Measurements from ENCODE around the gene INSYN2B. TPM values are rescaled to one million over a fixed set of nuclear protein-coding genes. Genes with fewer than 3 reads are reported as not detected.

Gene INSYN2B
- total and polyA plus RNA-seq, 2 of the 4 experiments (the other 2 are of a cell fraction) = 9.1 to 33.5 TPM

DNA sequence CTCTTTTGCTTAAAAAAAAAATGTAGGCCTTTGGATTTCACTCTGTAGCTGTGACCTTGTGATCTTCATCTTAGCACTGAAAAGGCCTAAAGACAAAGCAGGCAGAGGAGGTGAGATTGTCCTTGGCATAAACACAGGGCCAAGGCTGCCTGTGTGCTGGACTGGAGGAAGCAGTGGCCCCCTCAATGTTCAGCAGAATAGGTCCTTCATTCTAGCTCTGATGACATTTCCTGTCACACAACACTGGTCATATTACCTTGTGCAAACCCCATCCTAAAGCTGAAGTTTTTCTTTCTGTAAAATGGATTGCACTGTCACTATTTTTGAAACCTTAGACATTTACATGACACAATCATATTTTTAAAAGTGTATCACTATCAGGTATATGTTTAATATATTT, 147.4 kb downstream of the INSYN2B start:
- Histone ChIP-seq H3K14ac (replicated peaks; ENCODE audit: low read depth, low read length) (no peak overlapping the region), H3K4me3 (ENCODE audit: insufficient read depth, low read depth, low read length) (no peak overlapping the region), H4K8ac (ENCODE audit: low read depth in 2 of 2, low read length in 2 of 2) (0 out of 4 replicates have a peak overlapping the region, but pooled peaks of 1 of the 2 experiments have one; percentile 33), H2AFZ (replicated peaks; ENCODE audit: low read length, poor library complexity) (no peak overlapping the region), H3K4me1 (ENCODE audit: control insufficient read depth, insufficient read depth, low read length) (no peaks in the 10 kb centered on the region; the same call in 1 of the 2 replicates), H3K18ac (ENCODE audit: low read depth, low read length) (no peak overlapping the region), H3K79me1 (ENCODE audit: low read depth in 1 of 2, low read length in 2 of 2) (no peaks in the 10 kb centered on the region), H3K4me2 (ENCODE audit: low read depth, low read length) (no peak overlapping the region), H2BK15ac (ENCODE audit: low read depth, low read length) (no peak overlapping the region), H3K36me3 (ENCODE audit: control insufficient read depth, insufficient read depth, low read length) (no peaks in the 10 kb centered on the region), H3K27ac (ENCODE audit: insufficient read depth, low read length) (no peak overlapping the region), H4K20me1 (ENCODE audit: insufficient read depth, low read length) (no peaks in the 10 kb centered on the region), H3K9ac (ENCODE audit: low read depth, low read length) (no peak overlapping the region), H2BK20ac (ENCODE audit: low read depth, low read length) (no peak overlapping the region), H3K9me3 (ENCODE audit: control insufficient read depth, insufficient read depth, low read length) (no peaks in the 10 kb centered on the region), H4K91ac (ENCODE audit: insufficient read depth, low read depth, low read length) (no peak overlapping the region), H4K5ac (ENCODE audit: low read depth, low read length) (no peak overlapping the region), H3K4ac (ENCODE audit: low read depth, low read length) (no peak overlapping the region), H3K9me1 (ENCODE audit: insufficient read depth, low read length) (peaks cover 3% of the 10 kb centered on the region), H3K56ac (ENCODE audit: extremely low read depth, insufficient read depth, low read length) (no peak overlapping the region), H2AK9ac (replicated peaks; ENCODE audit: low read depth, low read length, poor library complexity) (no peak overlapping the region), H2BK120ac (ENCODE audit: low read depth, low read length) (no peak overlapping the region), H3K23ac (ENCODE audit: low read depth, low read length) (no peak overlapping the region), H3K27me3 (ENCODE audit: control insufficient read depth, insufficient read depth, low read length) (no peaks in the 10 kb centered on the region), H2BK5ac (ENCODE audit: low read depth, low read length, poor library complexity, severe bottlenecking) (no peak overlapping the region), H2AK5ac (ENCODE audit: low read depth, low read length) (no peak overlapping the region)
- ChIA-PET CTCF (no interaction called here), POLR2A (ENCODE audit: unreplicated experiment) (no interaction called here)
- no TSS peak for BruUV-seq (replicated peaks)
- in situ Hi-C loops (cut with MboI; ENCODE audit: low sequenced_read_pairs) = no loop called here
- dilution Hi-C loops (cut with HindIII; ENCODE audit: low sequenced_read_pairs, unreplicated experiment) = no loop called here
- no peak for ATAC-seq (ENCODE audit: low read depth)
- TF ChIP-seq CEBPB (IDR thresholded peaks at IDR 0.05; ENCODE audit: low read depth, low read length) = no peak
- no peak for TF ChIP-seq POLR2A (IDR thresholded peaks at IDR 0.05; ENCODE audit: low read depth, low read length)
- no peak for TF ChIP-seq FOS (IDR thresholded peaks at IDR 0.05; ENCODE audit: low read depth, low read length)
- no peak for TF ChIP-seq RFX5 (IDR thresholded peaks at IDR 0.05; ENCODE audit: low read depth, low read length)
- TF ChIP-seq, protein P1, sequence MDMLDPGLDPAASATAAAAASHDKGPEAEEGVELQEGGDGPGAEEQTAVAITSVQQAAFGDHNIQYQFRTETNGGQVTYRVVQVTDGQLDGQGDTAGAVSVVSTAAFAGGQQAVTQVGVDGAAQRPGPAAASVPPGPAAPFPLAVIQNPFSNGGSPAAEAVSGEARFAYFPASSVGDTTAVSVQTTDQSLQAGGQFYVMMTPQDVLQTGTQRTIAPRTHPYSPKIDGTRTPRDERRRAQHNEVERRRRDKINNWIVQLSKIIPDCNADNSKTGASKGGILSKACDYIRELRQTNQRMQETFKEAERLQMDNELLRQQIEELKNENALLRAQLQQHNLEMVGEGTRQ (IDR thresholded peaks at IDR 0.05; ENCODE audit: low read depth, low read length) = no peak
- TF ChIP-seq CHD1 (IDR thresholded peaks at IDR 0.05; ENCODE audit: low read depth, low read length) = no peak
- TF ChIP-seq RAD21 (IDR thresholded peaks at IDR 0.05; ENCODE audit: low read length) = no peak
- no peak for TF ChIP-seq MAZ (IDR thresholded peaks at IDR 0.05; ENCODE audit: borderline replicate concordance, low read depth, low read length)
- TF ChIP-seq ELK1 (IDR thresholded peaks at IDR 0.05; ENCODE audit: borderline replicate concordance, low read depth, low read length) = no peak
- TF ChIP-seq CTCF (conservative IDR thresholded peaks at IDR 0.05; ENCODE audit: low read depth, low read length) = no peak
- no peak for TF ChIP-seq SMC3 (IDR thresholded peaks at IDR 0.05; ENCODE audit: low read depth, low read length)
- TF ChIP-seq MXI1 (IDR thresholded peaks at IDR 0.05; ENCODE audit: borderline replicate concordance, low read depth, low read length) = no peak
- no peak for TF ChIP-seq NFE2L2 (IDR thresholded peaks at IDR 0.05; ENCODE audit: low read depth, low read length)
- TF ChIP-seq BHLHE40 (IDR thresholded peaks at IDR 0.05; ENCODE audit: low read depth, low read length) = no peak
- TF ChIP-seq RCOR1 (IDR thresholded peaks at IDR 0.05; ENCODE audit: insufficient replicate concordance, low read length) = no peak
- no peak for DNase-seq
- intact Hi-C loops (cut with micrococcal nuclease) = no loop called here
